ENCODE data around the gene MED16. TPM values are rescaled to one million over a fixed set of nuclear protein-coding genes. Genes with fewer than 3 reads are reported as not detected.
A peak's percentile ranks its signal among the peaks of the same experiment; 100 is the strongest.

Gene MED16
- total RNA-seq, 1 donor from 2014 or later: 41.4 TPM

- H3K79me2 ChIP-seq (ENCODE audit: insufficient read depth, low read length): peaks cover 52% of the 10 kb centered on the region
- DNase-seq (ENCODE audit: low read depth) (no peak), FAIRE-seq (no peak)
- peaks cover 12% of the 10 kb centered on the region for H3K36me3 Mint-ChIP-seq (ENCODE audit: low read depth, unreplicated experiment)
- peaks cover 2% of the 10 kb centered on the region for H3K36me3 ChIP-seq (ENCODE audit: insufficient read depth, low read length)
- no peaks in the 10 kb centered on the region for H3K27me3 Mint-ChIP-seq (ENCODE audit: low read depth, unreplicated experiment)
- H3K4me1 Mint-ChIP-seq (ENCODE audit: low read depth, unreplicated experiment): peaks cover 8% of the 10 kb centered on the region
- no peaks in the 10 kb centered on the region for H3K9me3 Mint-ChIP-seq (ENCODE audit: unreplicated experiment)
- H3K27me3 ChIP-seq (ENCODE audit: insufficient read depth, low read length): no peaks in the 10 kb centered on the region
- no peak overlapping the region for H3K4me3 Mint-ChIP-seq (ENCODE audit: unreplicated experiment)
- no peak overlapping the region for H3K9ac ChIP-seq (ENCODE audit: low read length)
- H3K9me3 ChIP-seq (ENCODE audit: insufficient read depth, low read depth, low read length): no peaks in the 10 kb centered on the region
- TF ChIP-seq, protein P1, sequence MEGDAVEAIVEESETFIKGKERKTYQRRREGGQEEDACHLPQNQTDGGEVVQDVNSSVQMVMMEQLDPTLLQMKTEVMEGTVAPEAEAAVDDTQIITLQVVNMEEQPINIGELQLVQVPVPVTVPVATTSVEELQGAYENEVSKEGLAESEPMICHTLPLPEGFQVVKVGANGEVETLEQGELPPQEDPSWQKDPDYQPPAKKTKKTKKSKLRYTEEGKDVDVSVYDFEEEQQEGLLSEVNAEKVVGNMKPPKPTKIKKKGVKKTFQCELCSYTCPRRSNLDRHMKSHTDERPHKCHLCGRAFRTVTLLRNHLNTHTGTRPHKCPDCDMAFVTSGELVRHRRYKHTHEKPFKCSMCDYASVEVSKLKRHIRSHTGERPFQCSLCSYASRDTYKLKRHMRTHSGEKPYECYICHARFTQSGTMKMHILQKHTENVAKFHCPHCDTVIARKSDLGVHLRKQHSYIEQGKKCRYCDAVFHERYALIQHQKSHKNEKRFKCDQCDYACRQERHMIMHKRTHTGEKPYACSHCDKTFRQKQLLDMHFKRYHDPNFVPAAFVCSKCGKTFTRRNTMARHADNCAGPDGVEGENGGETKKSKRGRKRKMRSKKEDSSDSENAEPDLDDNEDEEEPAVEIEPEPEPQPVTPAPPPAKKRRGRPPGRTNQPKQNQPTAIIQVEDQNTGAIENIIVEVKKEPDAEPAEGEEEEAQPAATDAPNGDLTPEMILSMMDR (IDR thresholded peaks at IDR 0.05; ENCODE audit: insufficient read depth, low read depth, low read length): no peak
- no peak for TF ChIP-seq EZH2 (IDR thresholded peaks at IDR 0.05; ENCODE audit: insufficient read depth, low read length)
- H3K27ac ChIP-seq (ENCODE audit: low read depth, low read length): no peak overlapping the region
- peak overlapping the region; percentile 30 for H3K4me2 ChIP-seq (ENCODE audit: low read length)
- no peak overlapping the region for H3K27ac Mint-ChIP-seq (ENCODE audit: unreplicated experiment)
- peaks cover 34% of the 10 kb centered on the region for H3K4me1 ChIP-seq (ENCODE audit: insufficient read depth, low read length)
- H4K20me1 ChIP-seq (ENCODE audit: insufficient read depth, low read length): peaks cover 22% of the 10 kb centered on the region
- no peak overlapping the region for H2AFZ ChIP-seq (ENCODE audit: low read depth, low read length)
- no peak overlapping the region for H3K4me3 ChIP-seq (ENCODE audit: insufficient read depth, low read depth, low read length)
Measured at GRCh38 chr19:934197-934840, 41.3 kb upstream of the MED16 start.

- H3K4me3 Mint-ChIP-seq (ENCODE audit: unreplicated experiment): no peak overlapping the region
Measured at GRCh38 chr19:933553-933882, 40.5 kb upstream of the MED16 start.

More at GRCh38 chr19:933553-933882, 40.5 kb upstream of the MED16 start:
- H3K4me3 ChIP-seq (ENCODE audit: insufficient read depth, low read depth, low read length): no peak overlapping the region
- H3K4me2 ChIP-seq (ENCODE audit: low read length): peak overlapping the region; percentile 71
- no peak overlapping the region for H3K9ac ChIP-seq (ENCODE audit: low read length)
- H3K27me3 ChIP-seq (ENCODE audit: insufficient read depth, low read length): no peaks in the 10 kb centered on the region
- peaks cover 48% of the 10 kb centered on the region for H3K79me2 ChIP-seq (ENCODE audit: insufficient read depth, low read length)
- H3K4me1 ChIP-seq (ENCODE audit: insufficient read depth, low read length): peaks cover 34% of the 10 kb centered on the region
- no peaks in the 10 kb centered on the region for H3K9me3 ChIP-seq (ENCODE audit: insufficient read depth, low read depth, low read length)
- DNase-seq (ENCODE audit: low read depth) (no peak), FAIRE-seq (no peak)
- no peak overlapping the region for H2AFZ ChIP-seq (ENCODE audit: low read depth, low read length)
- peaks cover 2% of the 10 kb centered on the region for H3K36me3 ChIP-seq (ENCODE audit: insufficient read depth, low read length)
- peaks cover 22% of the 10 kb centered on the region for H4K20me1 ChIP-seq (ENCODE audit: insufficient read depth, low read length)
- peaks cover 12% of the 10 kb centered on the region for H3K36me3 Mint-ChIP-seq (ENCODE audit: low read depth, unreplicated experiment)
- H3K27ac ChIP-seq (ENCODE audit: low read depth, low read length): peak overlapping the region; percentile 55
- peaks cover 9% of the 10 kb centered on the region for H3K4me1 Mint-ChIP-seq (ENCODE audit: low read depth, unreplicated experiment)
- TF ChIP-seq EZH2 (IDR thresholded peaks at IDR 0.05; ENCODE audit: insufficient read depth, low read length): no peak
- TF ChIP-seq, protein P1 (IDR thresholded peaks at IDR 0.05; ENCODE audit: insufficient read depth, low read depth, low read length): no peak
- no peaks in the 10 kb centered on the region for H3K27me3 Mint-ChIP-seq (ENCODE audit: low read depth, unreplicated experiment)
- H3K27ac Mint-ChIP-seq (ENCODE audit: unreplicated experiment): peak overlapping the region; percentile 83
- H3K9me3 Mint-ChIP-seq (ENCODE audit: unreplicated experiment): no peaks in the 10 kb centered on the region

Measured in astrocyte (in vitro differentiated cells and primary cell).